HG03135 (cell line): ENCODE data around the gene QSOX1.

Source experiments
- ATAC-seq: cut with Tn5 transposase; IDR thresholded peaks from one replicate; pipeline ENCODE4 v1.9.1; 2021; ENCODE audit warnings: mild to moderate bottlenecking, moderate library complexity; ENCODE audit not compliant: unreplicated experiment

Gene QSOX1

DNA sequence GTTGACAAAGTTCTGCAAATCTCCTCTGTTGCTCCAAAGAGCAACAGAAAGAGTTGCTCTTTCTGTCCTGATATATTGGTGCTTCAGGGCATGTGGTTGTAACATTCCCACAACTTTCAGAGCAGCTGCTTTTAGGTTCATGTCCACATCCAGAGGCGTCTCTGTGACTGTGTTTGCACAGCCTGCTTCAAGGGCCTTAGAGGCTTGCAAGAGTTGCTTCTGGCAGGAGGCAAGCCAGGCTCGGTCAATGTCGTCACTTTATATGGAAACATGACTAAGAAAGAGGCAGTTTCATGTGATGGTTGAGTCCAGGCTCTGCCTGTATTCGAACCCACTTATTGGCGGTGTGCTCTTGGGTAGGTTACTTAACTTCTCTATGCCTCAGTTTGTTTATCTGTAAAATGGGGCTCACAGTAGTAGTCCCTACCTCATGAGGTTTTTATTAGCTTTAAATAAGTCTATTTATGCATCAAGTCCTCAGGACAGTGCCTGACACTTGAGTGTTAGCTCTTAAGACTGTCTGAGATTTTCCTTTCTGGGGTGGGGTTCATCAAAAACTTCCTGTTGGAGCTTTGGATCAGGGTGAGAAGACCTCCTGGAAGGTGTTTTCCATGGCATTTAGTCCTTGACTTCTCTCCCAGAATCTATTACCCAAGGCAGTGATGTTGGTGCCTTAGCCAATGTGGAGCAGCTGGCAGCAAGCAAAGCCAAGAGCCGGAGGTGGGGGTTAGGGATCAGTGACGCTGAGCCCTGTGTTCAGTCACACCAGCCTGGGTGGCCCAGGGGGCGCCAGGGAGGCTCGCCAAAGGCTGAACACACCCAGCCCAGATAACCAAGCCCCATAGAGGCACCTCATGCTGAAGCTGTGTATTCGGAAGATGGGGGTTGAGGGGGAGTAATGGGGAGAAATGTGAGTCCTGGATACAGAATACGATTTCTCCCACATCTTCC lies 94.3 kb downstream of the QSOX1 start:
- ATAC-seq, result no peak

- no peak for ATAC-seq
Observed at GRCh38 chr1:180249725-180250498, 95.2 kb downstream of the QSOX1 start.

- no peak for ATAC-seq
Observed at GRCh38 chr1:180250499-180250770, 95.8 kb downstream of the QSOX1 start.

DNA sequence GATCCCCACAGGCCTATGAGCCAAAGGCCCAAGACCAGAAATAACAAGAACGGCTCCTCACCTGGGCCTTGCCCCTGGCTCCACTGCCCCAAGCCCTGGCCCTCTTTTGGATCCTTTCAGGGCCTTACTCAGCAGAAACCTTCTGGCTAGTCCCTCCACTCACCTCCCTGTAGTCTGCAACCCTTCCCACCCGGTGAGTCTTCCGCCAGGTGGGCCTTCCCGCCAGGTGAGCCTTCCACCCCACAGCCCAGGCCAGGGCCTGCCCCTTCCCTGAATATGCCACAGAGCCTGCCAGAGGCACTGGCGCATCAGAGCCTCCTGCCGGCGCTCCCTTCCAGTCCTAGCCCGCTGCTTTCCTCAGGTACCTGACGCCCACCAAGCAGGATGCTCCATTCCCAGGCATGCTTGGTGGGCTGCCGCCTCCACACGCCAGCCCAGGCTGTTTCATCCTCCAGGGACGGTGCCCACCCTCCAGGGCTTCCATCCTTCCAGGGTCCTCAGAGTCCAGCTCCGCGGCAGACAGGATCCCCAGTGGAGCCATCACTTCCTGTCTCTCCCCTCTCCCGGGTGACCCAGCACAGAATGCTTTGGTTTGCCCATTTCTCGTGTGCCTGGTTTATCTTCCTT lies 96.3 kb downstream of the QSOX1 start:
- no peak for ATAC-seq

DNA sequence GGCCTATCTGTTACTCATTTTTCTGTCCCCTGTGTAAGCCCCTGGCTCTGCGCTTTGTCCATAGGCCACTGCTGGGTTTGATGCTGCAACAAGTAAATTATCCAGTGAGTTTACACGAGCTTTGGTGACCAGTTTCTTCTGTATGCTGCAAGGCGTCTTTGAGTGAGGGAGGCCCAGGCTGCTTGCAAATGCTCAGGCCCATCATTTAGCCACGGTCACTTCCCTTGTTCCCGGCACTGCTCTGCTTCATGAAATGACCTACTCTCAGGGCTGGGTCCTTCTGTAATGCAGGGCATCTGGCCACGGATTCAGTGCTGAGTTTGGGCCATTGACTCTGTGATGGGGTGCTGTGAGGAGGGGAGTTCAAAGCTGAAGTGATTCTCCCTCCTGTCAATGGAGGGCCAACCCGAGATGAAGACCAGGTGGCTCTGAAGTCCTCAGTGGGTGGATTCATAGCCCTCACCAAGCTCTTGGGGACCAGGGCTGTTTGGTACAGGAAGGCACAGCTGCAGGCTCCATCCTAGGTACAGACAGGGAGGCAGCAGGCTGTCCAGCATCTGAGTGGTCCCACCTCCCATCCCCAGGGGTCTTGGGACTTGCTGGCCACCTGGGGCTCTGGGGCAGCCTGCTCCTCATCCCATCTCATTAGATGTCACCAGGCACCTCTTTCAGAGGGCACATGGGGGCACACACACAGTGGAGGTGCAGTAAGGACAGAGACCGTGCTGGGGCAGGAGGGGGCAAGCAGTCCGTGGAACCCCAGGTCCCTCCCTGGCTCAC lies 97.0 kb downstream of the QSOX1 start:
- no peak for ATAC-seq

DNA sequence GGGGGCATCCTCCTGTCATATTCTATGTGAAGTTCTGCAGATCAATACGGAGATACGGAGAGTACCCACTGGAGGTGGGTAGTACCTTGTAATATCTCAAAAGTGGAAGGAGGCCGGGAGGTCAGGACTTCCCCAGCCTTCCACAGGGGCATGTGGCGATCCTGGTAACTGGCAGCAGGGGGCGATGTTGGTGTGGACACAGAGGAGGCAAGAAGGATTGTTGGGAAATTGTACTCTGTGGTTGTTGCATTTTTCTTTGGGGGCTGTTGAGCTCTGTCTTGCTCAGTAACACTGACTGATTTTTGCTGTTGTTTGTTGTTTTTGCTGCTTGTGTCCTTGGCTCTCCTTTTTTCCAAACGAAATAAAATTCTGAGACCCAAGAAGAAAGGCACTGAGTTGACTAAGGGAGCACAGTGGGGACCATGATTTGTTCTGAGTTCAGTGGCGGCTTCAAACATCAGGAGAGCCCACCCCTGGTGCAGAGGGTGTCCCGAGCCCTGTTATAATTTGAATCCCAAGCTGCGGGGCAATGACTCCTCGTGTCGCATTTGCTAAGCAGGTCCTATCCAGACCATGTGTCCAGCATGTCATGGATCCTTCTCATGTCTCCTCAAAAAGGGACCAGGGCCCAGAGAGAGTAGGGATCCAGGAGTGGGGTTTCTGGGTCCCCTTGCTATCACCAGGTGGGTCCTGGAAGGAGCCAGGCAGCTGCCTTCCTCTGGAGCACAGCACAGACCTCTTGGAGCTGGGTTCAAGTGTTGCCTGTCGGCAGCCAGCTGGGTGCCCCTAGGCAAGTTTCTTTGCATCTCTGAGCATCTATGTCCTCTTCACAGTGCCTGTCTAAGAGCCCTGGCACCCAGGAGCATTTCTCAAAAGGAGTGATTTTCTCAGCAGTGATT lies 98.2 kb downstream of the QSOX1 start:
- ATAC-seq, result no peak
